Caco-2 (cell line): ENCODE results near the gene CBFA2T2. TPM values are rescaled to one million over a fixed set of nuclear protein-coding genes. Genes with fewer than 3 reads are reported as not detected.
A peak's percentile ranks its signal among the peaks of the same experiment; 100 is the strongest.

Source experiments
- BruUV-seq: library from RNA; stranded (reverse); fragments of 400-500 nt; replicated peaks from 2 replicates; lab custom pipeline; 2021; lab: Mats Ljungman, UMichigan
- CTCF ChIA-PET: fragments of 300-600 bp; sonication (Branson Sonifier 250); formaldehyde crosslinking; loops from one replicate; lab custom pipeline; 2022; ENCODE audit warnings: antibody characterized with exemption; lab: Charles Lee
- POLR2A ChIA-PET: fragments of 300-600 bp; sonication (Branson Sonifier 250); formaldehyde crosslinking; loops from one replicate; lab custom pipeline; 2022; ENCODE audit warnings: antibody characterized with exemption; lab: Charles Lee
- DNase-seq, 2 experiments: peaks; one replicate each; pipeline versions ENCODE4 v3.0.0 to v3.0.0-alpha.2; 2020 to 2022
- H3K27me3 ChIP-seq: replicated peaks from 2 replicates; pipeline ENCODE4 v1.6.0; 2011; ENCODE audit warnings: low read length; ENCODE audit not compliant: control insufficient read depth, insufficient read depth
- H3K36me3 ChIP-seq: 2 replicates; pipeline ENCODE4 v1.5.1; 2011; ENCODE audit warnings: low read length; ENCODE audit not compliant: control insufficient read depth, insufficient read depth
- H3K4me1 ChIP-seq: fragments of 250-450 bp; sonication (Bioruptor Pico); 2 replicates; pipeline ENCODE4 v1.5.1; 2020; ENCODE audit warnings: mild to moderate bottlenecking
- H3K4me3 ChIP-seq: 2 replicates; pipeline ENCODE4 v1.5.1; 2011; ENCODE audit warnings: low read depth, mild to moderate bottlenecking, control low read depth, low read length
- H3K9me3 ChIP-seq: fragments of 250-450 bp; sonication (Bioruptor Pico); 2 replicates; pipeline ENCODE4 v1.5.1; 2020; ENCODE audit warnings: mild to moderate bottlenecking, moderate library complexity
- H3K27ac Mint-ChIP-seq: one replicate; pipeline ENCODE4 v1.8.0; 2022; ENCODE audit warnings: mixed read lengths; ENCODE audit not compliant: unreplicated experiment
- H3K27me3 Mint-ChIP-seq: one replicate; pipeline ENCODE4 v1.8.0; 2022; ENCODE audit warnings: mixed read lengths; ENCODE audit not compliant: insufficient read depth, unreplicated experiment
- H3K36me3 Mint-ChIP-seq: one replicate; pipeline ENCODE4 v1.8.0; 2022; ENCODE audit warnings: mild to moderate bottlenecking, mixed read lengths; ENCODE audit not compliant: insufficient read depth, unreplicated experiment
- H3K4me1 Mint-ChIP-seq: one replicate; pipeline ENCODE4 v1.8.0; 2022; ENCODE audit warnings: low read depth, mixed read lengths; ENCODE audit not compliant: unreplicated experiment
- H3K4me3 Mint-ChIP-seq: one replicate; pipeline ENCODE4 v1.8.0; 2022; ENCODE audit warnings: mild to moderate bottlenecking, moderate library complexity, mixed read lengths; ENCODE audit not compliant: unreplicated experiment
- H3K9me3 Mint-ChIP-seq: one replicate; pipeline ENCODE4 v1.8.0; 2022; ENCODE audit warnings: mixed read lengths; ENCODE audit not compliant: unreplicated experiment
- CTCF ChIP-seq, 2 experiments: fragments of 200-600 bp in 1 of 2; IDR thresholded peaks; 1 replicate in 1 of 2; 2 replicates in 1 of 2; pipeline versions ENCODE4 v1.5.1 to v1.8.0; 2011 to 2022; ENCODE audit warnings: antibody characterized with exemption in 1 of 2, control low read depth in 1 of 2, inconsistent platforms in 1 of 2, low read depth in 1 of 2, low read length in 1 of 2, mild to moderate bottlenecking in 1 of 2, moderate library complexity in 1 of 2; ENCODE audit not compliant: insufficient read depth in 1 of 2, severe bottlenecking in 1 of 2, unreplicated experiment in 1 of 2
- intact Hi-C: fragments of 100-400 bp; cut with micrococcal nuclease; formaldehyde crosslinking; loops from one replicate; pipeline ENCODE4 v1.10.0; 2022; ENCODE audit not compliant: unreplicated experiment
- total RNA-seq: library from RNA; stranded (reverse); gene quantifications from 2 replicates; pipeline ENCODE4 v1.2.3, GENCODE V29; 2022

The CBFA2T2 gene
- total RNA-seq, 1 experiment from 2014 or later, result 30.6 TPM

GRCh38 chr20:33515569-33516216 lies 25.8 kb downstream of the CBFA2T2 start:
- CTCF ChIA-PET, result interaction anchor here (0.6 to 1.0 kb wide), 8 partner anchors 26 to 215 kb away, joined by 3 to 4 read pairs (median 3); partner anchors contain the start of gene CBFA2T2
- Mint-ChIP-seq H3K9me3 (no peaks in the 10 kb centered on the region), H3K4me3 (no peak overlapping the region), H3K4me1 (peaks cover 17% of the 10 kb centered on the region), H3K27me3 (no peaks in the 10 kb centered on the region), H3K36me3 (peaks cover 14% of the 10 kb centered on the region), H3K27ac (no peak overlapping the region)
- Histone ChIP-seq H3K4me3 (no peak overlapping the region), H3K4me1 (peaks cover 13% of the 10 kb centered on the region), H3K36me3 (no peaks in the 10 kb centered on the region), H3K9me3 (no peaks in the 10 kb centered on the region), H3K27me3 (no peaks in the 10 kb centered on the region)
- POLR2A ChIA-PET, result interaction anchor here (0.6 kb wide), 2 partner anchors 14 to 147 kb away, joined by 3 to 6 read pairs; no protein-coding TSS in a partner anchor
- intact Hi-C loops, result loop anchor here (1.0 kb wide), 1 partner anchor 138 kb away; no protein-coding TSS in a partner anchor
- no TSS peak for BruUV-seq
- peak; percentile 50 to 66 for TF ChIP-seq CTCF (IDR thresholded peaks at IDR 0.05; ENCODE audit: insufficient read depth in 1 of 2, low read depth in 1 of 2, low read length in 1 of 2, severe bottlenecking in 1 of 2, unreplicated experiment in 1 of 2)
- DNase-seq, result no peak

GRCh38 chr20:33516882-33517281 lies 27.0 kb downstream of the CBFA2T2 start:
- intact Hi-C loops, result no loop called here
- DNase-seq, result no peak

GRCh38 chr20:33518071-33518470 lies 28.2 kb downstream of the CBFA2T2 start:
- peaks cover 11% of the 10 kb centered on the region for H3K36me3 Mint-ChIP-seq
- H3K4me1 Mint-ChIP-seq, result peaks cover 3% of the 10 kb centered on the region
- Histone ChIP-seq H3K9me3 (no peaks in the 10 kb centered on the region), H3K27me3 (no peaks in the 10 kb centered on the region), H3K4me3 (no peak overlapping the region), H3K4me1 (peaks cover 5% of the 10 kb centered on the region), H3K36me3 (no peaks in the 10 kb centered on the region)
- peak overlapping the region; percentile 7 for H3K27ac Mint-ChIP-seq
- DNase-seq, result no peak
- TF ChIP-seq CTCF (IDR thresholded peaks at IDR 0.05; ENCODE audit: insufficient read depth in 1 of 2, low read depth in 1 of 2, low read length in 1 of 2, severe bottlenecking in 1 of 2, unreplicated experiment in 1 of 2), result no peak
- CTCF ChIA-PET, result interaction anchor here (0.6 to 0.8 kb wide), 2 partner anchors 61 to 167 kb away, joined by 3 to 5 read pairs; no protein-coding TSS in a partner anchor
- POLR2A ChIA-PET, result interaction anchor here (1.1 to 1.2 kb wide), 2 partner anchors 12 to 28 kb away, joined by 5 to 8 read pairs; partner anchors contain the start of gene CBFA2T2
- H3K27me3 Mint-ChIP-seq, result no peaks in the 10 kb centered on the region
- no TSS peak for BruUV-seq
- intact Hi-C loops, result no loop called here
- H3K4me3 Mint-ChIP-seq, result no peak overlapping the region
- no peaks in the 10 kb centered on the region for H3K9me3 Mint-ChIP-seq

More at GRCh38 chr20:33516882-33517281, 27.0 kb downstream of the CBFA2T2 start:
- H3K27me3 ChIP-seq, result no peaks in the 10 kb centered on the region
- Mint-ChIP-seq H3K4me3 (no peak overlapping the region), H3K4me1 (peaks cover 14% of the 10 kb centered on the region), H3K27ac (no peak overlapping the region), H3K27me3 (no peaks in the 10 kb centered on the region), H3K36me3 (peaks cover 14% of the 10 kb centered on the region), H3K9me3 (no peaks in the 10 kb centered on the region)
- no peaks in the 10 kb centered on the region for H3K9me3 ChIP-seq
- no peaks in the 10 kb centered on the region for H3K36me3 ChIP-seq
- H3K4me3 ChIP-seq, result no peak overlapping the region
- ChIA-PET POLR2A (interaction anchor here (0.6 to 1.2 kb wide), 3 partner anchors 13 to 1088 kb away, joined by 5 to 8 read pairs (median 6); no protein-coding TSS in a partner anchor), CTCF (no interaction called here)
- peaks cover 13% of the 10 kb centered on the region for H3K4me1 ChIP-seq
- BruUV-seq, result no TSS peak
- no peak for TF ChIP-seq CTCF (IDR thresholded peaks at IDR 0.05; ENCODE audit: insufficient read depth in 1 of 2, low read depth in 1 of 2, low read length in 1 of 2, severe bottlenecking in 1 of 2, unreplicated experiment in 1 of 2)
